H1 (cell line): ENCODE measurements around the gene TOR1AIP1. TPM values are rescaled to one million over a fixed set of nuclear protein-coding genes. Genes with fewer than 3 reads are reported as not detected.

Experiments used
- ATF2 ChIP-seq: IDR thresholded peaks from 2 replicates; pipeline ENCODE4 v1.6.1; 2012; ENCODE audit warnings: low read length, inconsistent platforms
- NANOG ChIP-seq: IDR thresholded peaks from 2 replicates; pipeline ENCODE4 v1.6.1; 2011; ENCODE audit warnings: low read length, low read depth, mild to moderate bottlenecking, inconsistent platforms; ENCODE audit not compliant: insufficient read depth, poor library complexity, severe bottlenecking
- PHF8 ChIP-seq: fragments of 200-600 bp; sonication (generic); conservative IDR thresholded peaks from 2 replicates; pipeline ENCODE4 v1.7.1; 2012; ENCODE audit warnings: low read depth, mild to moderate bottlenecking, inconsistent platforms, low read length, moderate library complexity
- RAD21 ChIP-seq, 2 experiments: IDR thresholded peaks in 1 of 2; conservative IDR thresholded peaks in 1 of 2; 2 replicates each; pipeline ENCODE4 v1.6.1; 2011; ENCODE audit warnings: low read depth in 2 of 2, low read length in 2 of 2, improper control_type of control experiment in 1 of 2, inconsistent platforms in 1 of 2, mild to moderate bottlenecking in 1 of 2, moderate library complexity in 1 of 2
- YY1 ChIP-seq: IDR thresholded peaks from 2 replicates; pipeline ENCODE4 v1.6.1; 2011; ENCODE audit warnings: low read depth, mild to moderate bottlenecking, low read length
- polyA plus RNA-seq, 7 experiments: library from polyadenylated mRNA; depleted of rRNA in 3 of 7; stranded (reverse) in 5 of 7; unstranded in 2 of 7; fragments of >200 nt in 5 of 7; fragments of 200-250 nt in 2 of 7; gene quantifications; 1 replicate in 5 of 7; 2 replicates in 1 of 7; 4 replicates in 1 of 7; pipeline versions ENCODE4 v1.2.1 to v1.2.3, GENCODE V29; 2011 to 2013; ENCODE audit warnings: missing spikeins in 2 of 7, mixed read lengths in 2 of 7
- total RNA-seq: library from RNA; stranded (reverse); fragmentation: NEBNext Ultra II Directional; extraction: Animal tissue kit (Norgen Biotek cat#: 25700); gene quantifications from 2 replicates; pipeline ENCODE4 v1.2.1, GENCODE V29; 2021

Gene TOR1AIP1
- total and polyA plus RNA-seq, 2 of the 8 experiments (the other 6 are each of a cell fraction or from before 2014, with no cell fraction given), result 5.7 to 22.8 TPM

- TF ChIP-seq RAD21 (IDR thresholded peaks at IDR 0.05 in 1 of 2, conservative IDR thresholded peaks at IDR 0.05 in 1 of 2; ENCODE audit: low read depth in 2 of 2, low read length in 2 of 2) (no peak), PHF8 (no peak), YY1 (no peak), NANOG (no peak), ATF2 (no peak)
Measured at GRCh38 chr1:179941454-179941853, 59.4 kb downstream of the TOR1AIP1 start (continued).
